H9 (cell line): ENCODE data around the gene SLC11A1. TPM values are rescaled to one million over a fixed set of nuclear protein-coding genes. Genes with fewer than 3 reads are reported as not detected.

ENCODE experiments used
- DNase-seq: peaks from one replicate; pipeline ENCODE4 v3.0.0-alpha.2; 2017
- H2AFZ ChIP-seq: one replicate; pipeline ENCODE4 v1.6.1; 2013; ENCODE audit warnings: mild to moderate bottlenecking, low read length, control low read depth, moderate library complexity
- H2AK5ac ChIP-seq: 2 replicates; pipeline ENCODE4 v1.6.1; 2013; ENCODE audit warnings: low read length, control low read depth, mixed read lengths; ENCODE audit not compliant: insufficient read length
- H2BK120ac ChIP-seq: one replicate; pipeline ENCODE4 v1.6.1; 2013; ENCODE audit warnings: low read depth, mild to moderate bottlenecking, low read length, control low read depth, inconsistent platforms; ENCODE audit not compliant: poor library complexity, severe bottlenecking
- H2BK12ac ChIP-seq: 2 replicates; pipeline ENCODE4 v1.6.1; 2013; ENCODE audit warnings: low read length, control low read depth, mixed read lengths, low read depth; ENCODE audit not compliant: insufficient read length
- H2BK15ac ChIP-seq: 2 replicates; pipeline ENCODE4 v1.6.1; 2013; ENCODE audit warnings: low read depth, low read length, control low read depth
- H2BK20ac ChIP-seq: one replicate; pipeline ENCODE4 v1.6.1; 2013; ENCODE audit warnings: low read depth, mild to moderate bottlenecking, low read length, control low read depth, inconsistent platforms; ENCODE audit not compliant: poor library complexity, severe bottlenecking
- H2BK5ac ChIP-seq: 2 replicates; pipeline ENCODE4 v1.6.1; 2013; ENCODE audit warnings: low read length, control low read depth, mixed read lengths; ENCODE audit not compliant: insufficient read length
- H3K14ac ChIP-seq: 2 replicates; pipeline ENCODE4 v1.6.1; 2013; ENCODE audit warnings: low read length, control low read depth; ENCODE audit not compliant: insufficient read depth
- H3K18ac ChIP-seq: 2 replicates; pipeline ENCODE4 v1.6.1; 2013; ENCODE audit warnings: low read depth, mild to moderate bottlenecking, mixed read lengths, low read length, control low read depth; ENCODE audit not compliant: insufficient read length
- H3K23ac ChIP-seq: 2 replicates; pipeline ENCODE4 v1.6.1; 2013; ENCODE audit warnings: low read length, control low read depth, mixed read lengths, low read depth; ENCODE audit not compliant: insufficient read length
- H3K23me2 ChIP-seq: 2 replicates; pipeline ENCODE4 v1.6.1; 2013; ENCODE audit warnings: low read depth, mild to moderate bottlenecking, mixed read lengths, low read length, control low read depth; ENCODE audit not compliant: insufficient read length, poor library complexity, severe bottlenecking
- H3K27ac ChIP-seq: 2 replicates; pipeline ENCODE4 v1.5.1; 2013; ENCODE audit warnings: low read length, control low read depth, mixed read lengths, low read depth; ENCODE audit not compliant: insufficient read length
- H3K27me3 ChIP-seq: 2 replicates; pipeline ENCODE4 v1.6.1; 2013; ENCODE audit warnings: low read length, control low read depth, inconsistent platforms; ENCODE audit not compliant: insufficient read depth
- H3K4ac ChIP-seq: 2 replicates; pipeline ENCODE4 v1.6.1; 2013; ENCODE audit warnings: low read depth, mild to moderate bottlenecking, control low read depth, inconsistent platforms, low read length, moderate library complexity
- H3K4me1 ChIP-seq: 2 replicates; pipeline ENCODE4 v1.6.1; 2013; ENCODE audit warnings: low read length, control low read depth, inconsistent platforms; ENCODE audit not compliant: insufficient read depth
- H3K4me2 ChIP-seq: 2 replicates; pipeline ENCODE4 v1.6.1; 2013; ENCODE audit warnings: low read length, control low read depth, mixed read lengths; ENCODE audit not compliant: insufficient read length, insufficient read depth
- H3K56ac ChIP-seq: 2 replicates; pipeline ENCODE4 v1.6.1; 2013; ENCODE audit warnings: low read depth, mild to moderate bottlenecking, mixed read lengths, low read length, control low read depth; ENCODE audit not compliant: insufficient read length
- H3K79me1 ChIP-seq: 2 replicates; pipeline ENCODE4 v1.6.1; 2013; ENCODE audit warnings: low read depth, mild to moderate bottlenecking, moderate library complexity, low read length, control low read depth, inconsistent platforms; ENCODE audit not compliant: insufficient read depth, poor library complexity, severe bottlenecking
- H3K79me2 ChIP-seq: 2 replicates; pipeline ENCODE4 v1.6.1; 2013; ENCODE audit warnings: low read length, control low read depth, inconsistent platforms; ENCODE audit not compliant: insufficient read depth
- H3K9ac ChIP-seq: 2 replicates; pipeline ENCODE4 v1.6.1; 2013; ENCODE audit warnings: low read length, control low read depth, mixed read lengths; ENCODE audit not compliant: insufficient read length; ENCODE audit errors: extremely low read depth
- H3K9me3 ChIP-seq: one replicate; pipeline ENCODE4 v1.6.1; 2013; ENCODE audit warnings: low read depth, low read length, inconsistent platforms; ENCODE audit not compliant: control insufficient read depth
- H3T11ph ChIP-seq: one replicate; pipeline ENCODE4 v1.6.1; 2013; ENCODE audit warnings: mild to moderate bottlenecking, low read length, control low read depth, inconsistent platforms
- H4K20me1 ChIP-seq: one replicate; pipeline ENCODE4 v1.6.1; 2013; ENCODE audit not compliant: control insufficient read depth, insufficient read length, insufficient read depth
- H4K5ac ChIP-seq: 2 replicates; pipeline ENCODE4 v1.6.1; 2013; ENCODE audit warnings: low read depth, mild to moderate bottlenecking, mixed read lengths, low read length, control low read depth; ENCODE audit not compliant: insufficient read length
- H4K8ac ChIP-seq: replicated peaks from 2 replicates; pipeline ENCODE4 v1.6.1; 2013; ENCODE audit warnings: low read length, control low read depth, mixed read lengths, low read depth; ENCODE audit not compliant: insufficient read length
- H4K91ac ChIP-seq: 2 replicates; pipeline ENCODE4 v1.6.1; 2013; ENCODE audit warnings: low read depth, mild to moderate bottlenecking, moderate library complexity, mixed read lengths, low read length, control low read depth; ENCODE audit not compliant: insufficient read length
- H3K27ac Mint-ChIP-seq, 3 experiments: 2 replicates in 2 of 3; 3 replicates in 1 of 3; pipeline ENCODE4 v1.8.0; 2020 to 2021; ENCODE audit warnings: mixed read lengths in 3 of 3, mild to moderate bottlenecking in 1 of 3, moderate library complexity in 1 of 3
- H3K27me3 Mint-ChIP-seq: 2 replicates; pipeline ENCODE4 v1.8.0; 2021; ENCODE audit warnings: low read depth, mild to moderate bottlenecking, moderate library complexity, mixed read lengths
- H3K36me3 Mint-ChIP-seq, 3 experiments: 2 replicates in 2 of 3; 3 replicates in 1 of 3; pipeline ENCODE4 v1.8.0; 2020 to 2021; ENCODE audit warnings: low read depth in 3 of 3, mixed read lengths in 3 of 3; ENCODE audit not compliant: insufficient read depth in 1 of 3
- H3K4me1 Mint-ChIP-seq, 2 experiments: 2 replicates each; pipeline ENCODE4 v1.8.0; 2020; ENCODE audit warnings: mixed read lengths in 2 of 2
- H3K4me3 Mint-ChIP-seq, 2 experiments: 2 replicates in 1 of 2; 3 replicates in 1 of 2; pipeline ENCODE4 v1.8.0; 2020 to 2021; ENCODE audit warnings: mild to moderate bottlenecking in 2 of 2, mixed read lengths in 2 of 2, moderate library complexity in 1 of 2
- H3K9me3 Mint-ChIP-seq, 2 experiments: 2 replicates in 1 of 2; 3 replicates in 1 of 2; pipeline ENCODE4 v1.8.0; 2020; ENCODE audit warnings: mild to moderate bottlenecking in 2 of 2, mixed read lengths in 2 of 2, moderate library complexity in 1 of 2
- CTCF ChIP-seq: fragments of 200-600 bp; sonication (generic); conservative IDR thresholded peaks from 3 replicates; pipeline ENCODE4 v1.8.0; 2021; ENCODE audit warnings: antibody characterized with exemption, mild to moderate bottlenecking
- WGBS: extraction: QIAGEN DNeasy Blood & Tissue Kit; methylation state at CpG from one replicate; pipeline ENCODE4 v1.1.7; 2013; ENCODE audit warnings: missing lambda C conversion rate, low lambda C conversion rate, mixed read lengths; ENCODE audit not compliant: insufficient read length; ENCODE audit errors: extremely low coverage; 5-methylcytosine and 5-hydroxymethylcytosine counted together
- total RNA-seq: library from RNA; stranded (reverse); gene quantifications from 2 replicates; pipeline ENCODE4 v1.2.1, GENCODE V29; 2021

Gene SLC11A1
- total RNA-seq, 1 experiment from 2014 or later, result 0.11 TPM

GRCh38 chr2:218405746-218406208 is 23.7 kb downstream of the SLC11A1 start:
- Histone ChIP-seq H2BK12ac (no peak overlapping the region), H3K18ac (peak overlapping the region; percentile 9), H4K5ac (no peak overlapping the region), H3K4ac (no peak overlapping the region), H3K23me2 (peaks cover 19% of the 10 kb centered on the region), H4K8ac (no peak overlapping the region), H3K23ac (no peak overlapping the region), H3K9me3 (no peaks in the 10 kb centered on the region), H2BK5ac (no peak overlapping the region), H2AFZ (no peak overlapping the region), H3K27me3 (no peaks in the 10 kb centered on the region), H3K79me1 (no peaks in the 10 kb centered on the region), H3K79me2 (no peaks in the 10 kb centered on the region), H3K4me2 (peak overlapping the region; percentile 49), H2BK20ac (no peak overlapping the region), H2BK15ac (no peak overlapping the region), H3K56ac (no peak overlapping the region), H3K27ac (no peak overlapping the region), H2AK5ac (no peak overlapping the region), H4K20me1 (no peaks in the 10 kb centered on the region), H2BK120ac (no peak overlapping the region), H3K4me1 (peaks cover 4% of the 10 kb centered on the region; the same call in 1 of the 2 replicates), H3K9ac (peak overlapping the region; percentile 2), H3K14ac (peak overlapping the region; percentile 44; the same call in 1 of the 2 replicates), H4K91ac (no peak overlapping the region), H3T11ph (no peak overlapping the region)
- Mint-ChIP-seq H3K4me1 (peaks cover 19 to 26% of the 10 kb centered on the region in 2 experiments), H3K9me3 (no peaks in the 10 kb centered on the region), H3K27ac (peak overlapping the region; percentile 90 to 98 (median 91)), H3K36me3 (peaks cover 4 to 25% (median 22%) of the 10 kb centered on the region in 3 experiments; a peak in 6 of 7 replicates), H3K4me3 (peak overlapping the region; percentile 72 to 85), H3K27me3 (no peaks in the 10 kb centered on the region)
- TF ChIP-seq CTCF, result no peak
- no CpG with 5 or more reads among the region's 15 CpGs for WGBS
- DNase-seq, result no peak
